GM18502 (cell line): ENCODE measurements around the gene VLDLR.

Experiments used
- ATAC-seq: cut with Tn5 transposase; IDR thresholded peaks from one replicate; pipeline ENCODE4 v1.9.1; 2021; ENCODE audit warnings: mild to moderate bottlenecking; ENCODE audit not compliant: unreplicated experiment, poor library complexity

The VLDLR gene

DNA sequence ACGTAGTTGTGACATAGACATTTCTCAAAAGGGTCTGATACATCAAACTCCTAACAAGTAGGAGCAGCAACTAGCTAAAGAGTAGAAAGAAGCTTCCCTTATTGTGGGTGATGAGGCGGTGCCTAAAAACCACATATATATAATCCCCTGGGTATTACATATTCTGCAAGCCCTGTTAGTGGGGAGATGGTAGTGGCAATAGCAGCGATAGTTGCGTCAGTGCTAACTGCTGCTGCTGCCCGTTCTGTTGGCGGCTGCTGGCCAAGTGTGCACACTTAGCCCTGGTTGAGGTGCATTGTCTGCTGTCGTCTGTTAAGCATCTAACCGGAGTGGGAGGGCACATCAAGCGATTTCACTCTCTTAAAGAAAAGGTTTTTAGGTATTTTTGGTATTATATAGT, 35.8 kb downstream of the VLDLR start:
- no peak for ATAC-seq

DNA sequence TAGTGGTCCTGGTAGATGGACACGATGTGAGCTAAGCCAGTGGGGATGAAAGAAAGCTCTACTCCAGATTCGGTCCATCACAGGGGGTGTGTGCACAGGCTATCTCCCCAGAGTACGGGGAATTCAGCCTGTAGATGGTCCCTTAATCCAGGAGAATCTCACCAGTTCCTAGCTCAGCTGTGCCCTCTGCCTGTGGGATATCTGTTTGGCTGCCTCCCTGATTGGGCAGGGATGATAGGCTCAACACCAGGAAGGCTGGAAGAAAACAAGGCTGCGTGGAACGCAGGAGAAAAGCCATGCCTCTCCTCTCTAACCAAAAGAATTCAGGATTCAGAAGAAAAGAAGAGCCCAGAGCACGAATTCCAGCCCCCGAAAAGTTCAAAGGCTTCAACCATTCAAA, 40.9 kb downstream of the VLDLR start:
- no peak for ATAC-seq

DNA sequence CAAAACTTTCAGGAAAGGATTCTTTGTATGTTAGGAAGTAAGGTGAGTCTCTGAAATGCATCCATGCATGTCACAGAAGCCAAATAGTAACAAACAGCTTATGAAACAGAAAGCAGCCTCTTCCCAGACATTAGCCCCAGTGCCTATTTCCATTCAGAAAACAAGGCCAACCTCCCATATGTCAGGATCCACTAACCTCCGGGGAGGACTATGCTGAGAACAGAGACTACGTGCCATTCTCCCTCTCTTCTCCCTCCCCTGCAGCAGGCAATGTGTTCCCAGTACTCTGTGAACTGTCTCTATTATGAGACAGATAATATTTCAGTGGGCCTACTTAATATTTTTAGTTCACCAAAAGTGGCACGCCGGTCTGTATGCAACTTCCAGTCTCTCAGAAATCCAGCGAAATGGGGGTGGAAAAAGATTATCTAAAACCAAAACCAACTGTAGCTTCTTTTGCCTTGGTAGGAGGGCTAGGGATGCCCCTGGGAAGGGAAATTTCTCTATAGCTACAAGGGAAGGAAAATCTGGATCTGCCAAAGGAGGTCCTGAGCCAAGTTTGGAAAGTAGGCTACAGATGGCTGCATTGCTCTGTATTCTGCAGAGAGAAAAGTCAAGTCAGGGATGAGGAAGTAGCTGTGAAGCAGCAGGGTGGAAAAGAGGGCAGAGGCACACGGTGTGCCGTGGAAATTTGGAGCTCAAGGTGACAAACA, 42.0 kb downstream of the VLDLR start:
- no peak for ATAC-seq

DNA sequence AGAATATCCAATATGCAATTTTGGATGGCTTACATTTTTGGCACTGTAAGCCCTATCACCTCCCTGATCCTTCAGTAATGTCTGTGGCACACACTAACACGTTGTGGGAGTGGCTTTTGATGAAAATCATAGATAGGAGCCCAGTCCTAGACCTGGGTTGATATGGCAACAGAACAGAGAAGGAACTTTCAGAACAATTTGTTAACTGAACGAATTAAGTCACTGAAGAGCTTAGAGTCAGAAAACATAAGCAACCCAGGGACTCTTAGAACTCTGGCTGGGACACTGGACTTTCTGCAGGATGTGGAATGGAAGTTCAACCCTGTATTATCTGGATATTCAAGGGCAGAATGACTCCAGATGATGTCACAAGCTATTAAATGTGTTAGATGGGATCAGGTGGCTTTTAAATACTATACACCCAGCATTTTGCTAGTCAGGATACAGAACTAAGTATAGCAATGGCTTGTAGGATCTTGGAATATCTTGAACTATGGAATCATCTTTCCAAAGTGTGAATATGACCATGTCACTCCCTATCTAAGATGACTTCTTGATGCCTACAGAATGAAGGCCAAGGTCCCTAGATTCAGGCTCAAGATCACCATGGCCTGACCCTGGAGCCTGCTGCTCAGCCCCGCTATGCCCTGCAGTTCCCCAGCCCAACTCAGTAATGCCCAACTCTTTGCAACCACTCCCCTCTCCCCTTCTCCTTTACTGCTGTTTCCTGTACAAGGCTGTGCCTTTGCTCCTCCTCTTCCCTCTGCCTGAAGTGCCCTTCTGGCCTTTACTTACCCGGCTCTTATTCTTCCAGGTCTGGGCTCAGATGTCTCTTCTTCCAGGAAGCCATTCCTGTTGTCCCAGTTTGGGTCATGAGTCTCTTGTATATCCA, 42.8 kb downstream of the VLDLR start:
- ATAC-seq: no peak

DNA sequence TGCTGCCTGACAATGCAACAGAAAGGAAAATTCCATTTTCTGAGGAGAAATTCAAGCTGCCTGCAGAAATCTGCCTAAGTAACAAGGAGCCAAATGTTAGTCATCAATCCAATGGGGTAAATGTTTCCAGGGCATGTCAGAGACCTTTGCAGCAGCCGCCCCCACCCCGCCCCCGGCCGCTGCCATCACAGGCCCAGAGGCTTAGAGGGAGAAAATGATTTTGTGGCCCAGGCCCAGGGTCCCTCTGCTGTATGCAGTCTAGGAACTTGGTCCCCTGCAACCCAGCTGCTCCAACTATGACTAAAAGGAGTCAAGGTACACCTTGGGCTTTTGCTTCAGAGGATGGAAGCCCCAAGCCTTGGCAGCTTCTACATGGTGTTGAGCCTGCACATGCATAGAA, 45.0 kb downstream of the VLDLR start:
- ATAC-seq: no peak

DNA sequence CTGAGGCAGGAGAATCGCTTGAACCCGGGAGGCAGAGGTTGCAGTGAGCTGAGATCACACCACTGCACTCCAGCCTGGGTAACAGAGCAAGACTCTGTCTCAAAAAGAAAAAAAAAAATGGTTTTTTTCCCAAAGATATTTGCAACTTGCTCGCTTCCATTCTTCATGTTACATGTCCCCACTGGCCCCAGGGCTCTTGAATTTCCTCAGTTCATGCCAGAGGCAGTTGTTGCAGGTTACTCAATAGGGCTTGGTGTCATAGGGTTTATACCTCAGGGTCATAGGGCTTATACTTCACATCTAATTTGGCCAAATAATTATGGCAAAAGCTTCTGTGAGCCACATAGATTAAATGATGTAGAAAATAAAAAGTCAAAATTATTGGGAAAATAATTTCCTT, 51.6 kb downstream of the VLDLR start:
- ATAC-seq: no peak

DNA sequence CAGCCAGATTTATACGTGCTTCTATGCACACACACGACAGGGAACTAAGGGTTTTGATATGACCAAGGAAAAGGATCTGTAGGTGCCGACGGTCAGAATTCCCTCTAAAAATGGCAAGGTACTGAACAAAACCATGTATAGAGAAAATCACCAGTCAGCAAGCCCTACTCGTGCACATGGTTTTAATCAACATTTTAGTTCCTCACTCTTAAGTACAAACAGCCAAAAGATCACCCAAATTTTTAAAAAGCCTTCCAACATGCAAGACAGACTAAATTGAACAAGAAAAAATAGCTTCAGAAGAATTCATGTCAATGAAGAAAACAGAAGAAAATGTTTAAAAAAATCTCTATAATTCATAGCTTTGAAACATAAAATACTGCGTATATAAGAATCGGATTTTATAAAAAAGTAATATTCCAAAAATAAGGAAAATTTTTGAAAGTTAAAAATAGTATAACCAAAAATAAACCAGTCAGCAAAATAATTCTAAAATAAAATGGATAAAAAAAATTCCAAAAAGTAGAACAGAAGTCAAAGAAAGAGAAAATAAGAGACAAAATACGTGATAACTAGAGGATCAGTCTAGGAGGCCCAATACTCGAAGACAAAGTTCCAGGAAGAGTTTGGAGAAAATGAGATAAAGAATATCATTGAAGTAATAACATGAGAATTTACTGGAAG, 52.7 kb downstream of the VLDLR start:
- no peak for ATAC-seq

DNA sequence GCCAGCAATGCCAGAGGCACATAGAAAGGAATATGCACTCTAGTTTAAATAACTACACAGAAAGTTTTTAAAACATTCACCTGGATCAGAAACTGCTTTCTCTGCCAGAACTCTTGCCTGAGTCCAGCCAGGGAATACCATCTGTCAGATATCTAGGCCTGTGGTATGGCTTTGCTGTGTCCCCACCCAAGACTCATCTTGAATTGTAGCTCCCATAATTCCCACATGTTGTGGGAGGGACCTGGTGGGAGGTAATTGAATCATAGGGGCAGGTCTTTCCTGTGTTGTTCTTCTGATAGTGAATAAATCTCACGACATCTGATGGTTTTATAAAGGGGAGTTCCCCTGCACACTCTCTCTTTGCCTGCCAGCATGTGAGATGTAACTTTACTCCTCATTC, 54.2 kb downstream of the VLDLR start:
- no peak for ATAC-seq

DNA sequence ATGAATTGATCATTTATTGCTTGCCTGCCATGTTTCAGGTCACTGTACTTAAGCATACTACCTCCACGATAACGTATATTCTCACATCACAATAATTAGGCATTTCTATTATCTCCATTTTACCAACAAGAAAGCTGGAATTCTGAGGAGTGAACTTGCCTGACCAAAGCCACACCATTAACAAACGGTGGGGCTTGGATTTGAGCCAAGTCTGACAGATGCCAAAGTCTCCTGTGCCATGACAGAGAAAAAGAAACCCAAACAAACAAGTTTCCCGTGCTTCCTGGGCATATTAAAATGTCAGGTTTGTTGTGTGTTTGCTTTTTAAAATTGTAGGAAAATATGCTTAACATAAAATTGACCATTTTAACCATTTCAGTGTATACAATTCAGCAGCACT, 54.9 kb downstream of the VLDLR start:
- no peak for ATAC-seq

DNA sequence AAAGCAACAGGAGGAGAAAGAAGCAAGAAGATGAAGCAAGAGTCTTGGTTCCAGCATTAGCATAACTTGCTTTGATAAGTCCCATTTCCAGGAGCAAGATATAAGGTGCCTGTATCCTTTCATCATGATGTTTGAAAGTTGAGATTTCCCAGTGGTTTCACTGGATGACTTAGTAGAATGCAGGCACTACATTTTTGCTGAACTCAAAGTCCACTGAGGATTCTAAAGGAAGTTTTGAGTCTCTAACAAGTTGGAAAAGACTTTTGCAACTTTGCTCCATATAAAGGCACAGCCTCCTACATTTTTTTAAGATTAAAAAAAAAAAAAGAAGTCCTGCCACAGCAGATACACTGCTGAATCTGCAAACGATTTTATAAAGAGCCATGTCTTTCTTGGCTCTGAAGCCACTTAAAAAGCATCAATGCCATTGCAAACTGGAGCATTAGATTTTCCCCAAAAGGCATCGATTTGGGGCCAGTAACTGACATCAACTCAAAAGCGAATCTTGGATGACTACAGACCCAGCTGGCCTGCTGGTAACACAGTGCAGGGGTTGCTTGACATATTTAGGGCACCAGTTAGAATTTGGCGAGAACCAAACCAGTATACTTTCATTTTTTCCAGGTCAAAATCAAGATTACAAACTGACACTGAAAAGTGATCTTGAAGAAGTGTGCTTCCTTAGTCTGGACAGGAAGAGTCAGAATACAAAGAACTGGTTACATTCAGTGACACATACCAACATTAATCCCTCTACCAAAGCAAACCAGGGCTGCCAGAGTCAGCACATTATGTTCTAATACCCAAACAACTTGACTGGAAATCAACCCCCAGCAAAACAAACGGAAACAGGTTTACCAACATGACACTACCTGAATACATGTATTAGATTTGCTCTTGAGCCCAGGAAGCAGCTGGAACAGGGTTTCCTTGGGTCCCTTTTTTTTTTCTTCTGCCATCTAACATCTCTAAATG, 56.6 kb downstream of the VLDLR start:
- no peak for ATAC-seq

DNA sequence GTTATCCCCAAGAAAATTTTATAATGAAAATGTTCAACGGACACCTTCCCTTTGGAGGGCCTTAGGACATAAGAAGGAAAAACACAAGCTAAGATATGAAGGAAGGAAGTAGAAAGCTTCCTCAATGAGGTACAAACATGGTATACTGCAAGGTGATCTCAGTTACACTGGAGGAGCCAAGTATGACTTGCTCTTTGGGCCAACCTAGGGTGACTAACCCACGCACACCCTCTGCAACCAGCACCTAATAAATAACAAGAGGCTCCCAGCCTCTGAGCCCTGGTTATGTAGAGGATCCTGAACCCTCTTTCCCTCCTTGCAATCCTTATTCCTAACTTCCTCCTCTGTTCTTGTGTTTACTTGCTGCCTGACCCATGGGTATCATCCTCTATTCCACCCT, 57.4 kb downstream of the VLDLR start:
- no peak for ATAC-seq

DNA sequence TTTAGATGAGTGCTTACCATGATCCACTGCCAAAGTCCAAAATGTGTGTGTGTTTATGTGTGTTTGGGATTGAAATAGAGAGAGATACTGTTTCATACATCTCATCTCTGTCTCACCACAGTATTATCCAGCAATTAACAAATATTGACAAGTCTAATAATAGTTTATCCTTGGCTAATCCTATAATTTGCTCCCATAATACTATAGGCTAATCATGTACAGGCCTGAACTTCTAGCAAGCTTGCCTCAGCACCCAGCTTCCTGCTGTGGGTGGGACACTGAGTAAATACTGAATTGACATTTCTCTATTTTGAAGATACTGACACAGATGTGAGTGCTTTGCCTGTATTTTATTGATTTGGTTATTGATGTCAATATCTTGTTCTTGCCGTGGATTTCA, 60.4 kb downstream of the VLDLR start:
- no peak for ATAC-seq

DNA sequence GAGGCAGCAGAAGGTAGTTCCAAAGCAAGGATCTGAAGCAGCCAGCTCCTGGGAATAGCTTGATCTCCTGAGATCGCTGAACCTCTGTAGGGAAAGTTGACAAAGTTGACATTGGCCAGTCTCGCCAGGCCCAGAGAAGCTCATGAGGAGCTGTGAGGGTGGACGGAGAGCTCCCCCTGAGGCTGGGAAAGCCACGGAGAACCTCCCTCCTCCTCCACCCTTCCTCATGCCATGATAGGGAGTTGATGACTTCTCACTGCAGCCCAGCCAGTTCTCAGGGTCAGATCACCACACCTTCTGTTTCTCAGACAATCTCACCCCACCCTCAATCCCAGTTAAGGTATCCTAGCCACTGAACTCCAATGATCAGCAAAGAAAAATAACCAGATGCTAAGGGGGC, 65.3 kb downstream of the VLDLR start:
- no peak for ATAC-seq

DNA sequence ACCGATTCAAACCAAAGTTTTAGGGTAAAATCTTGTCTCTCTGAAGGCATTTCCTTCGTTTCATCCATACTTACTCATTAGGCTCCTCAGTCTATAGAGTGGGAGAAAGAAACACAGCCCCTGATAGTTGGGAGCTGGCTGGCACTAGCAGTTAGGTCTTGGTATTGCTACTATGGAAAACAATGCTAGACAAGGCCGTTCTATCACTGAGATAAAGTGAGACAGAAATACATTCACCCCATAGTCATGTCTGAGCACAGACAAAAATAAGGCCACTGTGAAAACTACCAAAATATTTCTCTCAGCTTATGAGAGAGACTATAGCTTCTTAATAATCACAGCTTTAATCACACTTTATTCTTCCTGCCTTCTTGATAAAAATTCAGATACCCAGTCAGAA, 67.0 kb downstream of the VLDLR start:
- no peak for ATAC-seq

DNA sequence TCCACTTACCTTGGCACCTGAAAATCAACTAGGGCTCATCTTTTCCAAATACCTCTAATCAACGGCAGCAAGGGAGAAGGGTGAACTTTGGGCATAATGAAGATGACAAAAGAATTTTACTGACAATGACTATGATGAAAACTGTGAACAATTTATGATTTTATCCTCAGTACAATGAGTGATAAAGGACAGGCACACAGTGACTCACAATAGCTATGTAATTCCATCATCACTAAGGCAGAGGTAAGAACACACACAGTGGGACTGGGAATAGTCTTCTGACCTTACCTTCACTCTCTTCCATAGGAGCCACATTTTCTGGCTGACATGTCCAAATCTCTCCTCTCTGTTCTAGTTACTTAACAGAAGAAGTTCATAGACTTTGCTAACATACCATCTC, 69.6 kb downstream of the VLDLR start:
- no peak for ATAC-seq

DNA sequence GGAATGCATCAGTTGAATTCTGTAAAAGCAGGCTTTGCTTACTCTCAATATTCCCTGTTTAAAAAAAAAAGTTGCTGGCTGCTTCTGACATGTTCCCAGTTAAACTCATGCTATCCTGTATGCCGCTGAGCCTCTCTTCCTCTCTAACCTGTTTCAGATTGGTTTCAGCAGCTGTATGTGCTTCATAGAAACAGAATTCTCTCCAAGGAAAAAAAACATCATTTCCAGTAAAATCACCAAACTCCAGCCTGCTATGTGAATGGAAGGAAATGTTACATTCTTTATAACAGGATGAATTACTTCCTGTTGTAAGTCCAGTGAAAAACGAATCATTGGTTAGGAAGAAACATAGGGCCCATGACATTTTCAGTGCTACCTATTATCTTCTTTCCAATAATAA, 70.0 kb downstream of the VLDLR start:
- ATAC-seq: no peak

DNA sequence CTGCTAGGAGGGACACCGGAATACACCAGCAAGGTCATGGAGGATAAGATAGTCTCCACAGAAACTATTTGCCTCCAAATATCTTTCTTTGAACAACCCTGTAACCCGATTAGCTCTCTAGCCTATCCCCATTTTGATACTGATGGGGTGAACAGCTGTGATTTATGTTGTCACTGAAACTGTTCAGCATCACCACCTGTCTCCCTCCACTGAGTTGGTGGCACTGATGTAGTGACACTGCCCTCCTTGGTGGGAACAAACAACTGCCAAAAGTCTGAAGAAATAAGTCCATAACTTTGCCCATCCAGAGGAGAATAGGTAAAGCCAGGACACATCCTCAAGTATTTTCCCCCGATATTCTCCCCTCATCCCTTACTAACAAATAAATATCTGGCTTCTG, 71.5 kb downstream of the VLDLR start:
- no peak for ATAC-seq

DNA sequence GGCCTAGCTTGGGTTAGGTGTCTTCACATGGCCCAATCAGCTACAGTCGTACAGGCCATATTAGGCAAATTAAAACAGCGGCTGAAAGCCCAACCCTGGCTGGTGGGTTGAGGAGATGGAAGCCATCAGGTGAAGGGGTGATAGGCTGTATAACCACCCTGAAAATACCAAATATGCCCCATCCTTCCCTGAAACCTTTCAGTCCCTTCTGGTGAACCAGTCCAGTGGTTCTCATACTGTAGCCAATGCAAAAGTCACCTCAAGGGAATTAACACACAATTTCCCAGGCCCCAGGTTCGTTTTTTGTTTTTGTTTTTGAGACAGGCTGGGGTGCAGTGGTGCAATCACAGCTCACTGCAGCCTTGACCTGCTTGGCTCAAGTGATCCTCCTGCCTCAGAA, 75.9 kb downstream of the VLDLR start:
- peak; percentile 81 for ATAC-seq

DNA sequence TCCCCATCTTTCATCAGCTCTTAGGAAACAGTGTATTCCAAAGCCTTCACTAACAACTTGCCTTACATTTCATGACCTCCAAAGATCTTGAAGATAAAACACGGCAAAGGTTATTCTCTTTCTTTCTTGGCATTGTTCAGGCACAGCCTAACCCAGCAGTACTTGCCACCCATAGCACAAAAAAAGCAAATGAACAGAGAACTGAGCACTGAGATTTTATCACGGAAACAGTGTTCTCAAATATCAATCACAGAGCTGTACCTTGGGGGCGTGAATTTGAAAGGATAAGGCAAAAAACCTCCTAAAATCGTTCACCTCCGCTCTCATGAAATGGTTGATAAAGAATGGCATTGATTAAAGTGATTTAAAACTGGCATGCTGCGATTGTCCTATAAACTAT, 78.8 kb downstream of the VLDLR start:
- ATAC-seq: no peak

DNA sequence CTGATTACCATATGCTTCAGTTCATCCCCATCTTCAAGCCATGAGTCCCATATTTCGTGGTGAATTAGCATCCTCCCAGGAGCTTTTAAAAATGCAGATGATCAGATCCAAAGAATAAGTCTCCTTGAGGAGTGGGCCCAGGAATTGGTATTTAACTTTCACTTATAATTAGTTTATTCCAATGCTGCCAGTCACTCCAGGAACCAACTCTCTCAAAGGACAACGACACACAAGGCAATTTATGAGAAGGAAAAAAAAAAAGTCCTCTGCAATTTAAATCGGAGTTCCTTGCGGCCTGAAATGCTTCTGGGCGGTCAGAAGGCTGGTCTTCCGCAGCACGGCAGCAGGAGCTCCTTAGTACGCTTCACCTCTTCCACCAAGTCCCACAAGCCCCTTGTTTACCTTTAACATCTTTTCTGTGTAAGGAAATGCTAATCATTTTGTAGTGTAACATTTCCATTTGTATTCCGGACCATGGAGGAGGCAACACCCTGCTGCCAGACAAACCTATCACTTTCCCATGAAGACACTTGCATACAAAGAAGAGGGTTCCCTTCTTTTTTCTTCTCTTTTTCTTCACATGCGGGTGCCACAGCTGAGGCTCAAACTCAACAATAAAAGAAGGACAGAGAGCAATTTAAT, 79.4 kb downstream of the VLDLR start:
- no peak for ATAC-seq
